Measurements from ENCODE around the gene GPNMB. TPM values are rescaled to one million over a fixed set of nuclear protein-coding genes. Genes with fewer than 3 reads are reported as not detected.

GPNMB gene
- total RNA-seq, 2 donors from 2014 or later = not detected

DNA sequence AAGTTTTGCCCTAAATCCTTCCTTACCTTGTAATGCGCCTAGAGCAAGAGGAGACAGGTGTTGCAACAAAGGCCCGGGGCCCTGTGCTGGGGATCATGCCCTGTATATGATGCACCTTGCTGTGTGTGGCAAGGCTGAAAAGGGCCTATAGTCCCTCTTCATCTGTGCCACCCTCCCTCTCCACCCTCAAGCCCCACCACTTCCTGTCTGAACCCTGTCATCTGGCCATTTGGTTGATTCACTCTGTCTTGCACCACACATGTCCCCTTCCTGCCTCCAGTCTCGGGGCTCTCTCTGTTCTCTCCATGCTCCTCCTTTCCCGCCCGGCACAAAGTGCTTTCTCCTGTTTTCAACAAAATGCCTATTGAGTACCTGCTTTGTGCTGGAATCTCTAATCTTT lies 41.0 kb downstream of the GPNMB start:
- ATAC-seq (peak; percentile 84 to 90), DNase-seq (ENCODE audit: low spot score) (no peak)
- H3K36me3 Mint-ChIP-seq = no peaks in the 10 kb centered on the region
- no peaks in the 10 kb centered on the region for H3K9me3 Mint-ChIP-seq
- peaks cover 6 to 7% of the 10 kb centered on the region in 2 donors for H3K4me1 Mint-ChIP-seq (ENCODE audit: low read depth in 2 of 2)
- H3K27ac Mint-ChIP-seq = no peak overlapping the region
- no peak overlapping the region for H3K4me3 Mint-ChIP-seq
- H3K27me3 Mint-ChIP-seq = no peaks in the 10 kb centered on the region

DNA sequence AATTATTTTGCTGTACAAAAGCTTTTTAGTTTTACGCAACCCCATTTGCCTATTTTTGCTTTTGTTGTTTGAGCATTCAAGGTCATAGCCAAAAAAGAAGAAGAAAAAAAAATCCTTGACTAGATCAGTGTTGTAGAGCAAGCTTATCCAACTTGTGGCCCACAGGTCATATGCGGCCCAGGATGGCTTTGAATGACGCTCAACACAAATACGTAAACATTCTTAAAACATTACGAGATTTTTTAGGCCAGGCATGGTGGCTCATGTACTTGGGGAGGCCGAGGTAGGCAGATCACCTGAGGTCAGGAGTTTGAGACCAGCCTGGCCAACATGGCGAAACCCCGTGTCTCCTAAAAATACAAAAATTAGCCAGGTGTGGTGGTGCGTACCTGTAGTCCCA lies 44.4 kb downstream of the GPNMB start:
- H3K27me3 Mint-ChIP-seq = no peaks in the 10 kb centered on the region
- no peaks in the 10 kb centered on the region for H3K36me3 Mint-ChIP-seq
- H3K4me1 Mint-ChIP-seq (ENCODE audit: low read depth in 2 of 2) = peaks cover 6 to 7% of the 10 kb centered on the region in 2 donors
- no peaks in the 10 kb centered on the region for H3K9me3 Mint-ChIP-seq
- ATAC-seq = no peak
- no peak overlapping the region for H3K27ac Mint-ChIP-seq
- no peak for DNase-seq (ENCODE audit: low spot score)
- no peak overlapping the region for H3K4me3 Mint-ChIP-seq

GRCh38 chr7:23291957-23292560 lies 45.5 kb downstream of the GPNMB start:
- DNase-seq (ENCODE audit: low spot score) = no peak
- H3K4me3 Mint-ChIP-seq = no peak overlapping the region

GRCh38 chr7:23292623-23293022 lies 46.0 kb downstream of the GPNMB start:
- Mint-ChIP-seq H3K4me1 (ENCODE audit: low read depth in 2 of 2) (peaks cover 4 to 7% of the 10 kb centered on the region in 2 donors), H3K27ac (no peak overlapping the region), H3K4me3 (no peak overlapping the region), H3K27me3 (no peaks in the 10 kb centered on the region), H3K9me3 (no peaks in the 10 kb centered on the region), H3K36me3 (no peaks in the 10 kb centered on the region)
- DNase-seq (ENCODE audit: low spot score) (no peak), ATAC-seq (no peak)

More at GRCh38 chr7:23291957-23292560, 45.5 kb downstream of the GPNMB start:
- Mint-ChIP-seq H3K9me3 (no peaks in the 10 kb centered on the region), H3K27ac (no peak overlapping the region), H3K36me3 (no peaks in the 10 kb centered on the region), H3K27me3 (no peaks in the 10 kb centered on the region), H3K4me1 (ENCODE audit: low read depth in 2 of 2) (peaks cover 6 to 7% of the 10 kb centered on the region in 2 donors)
- no peak for ATAC-seq

- Mint-ChIP-seq H3K27ac (no peak overlapping the region), H3K36me3 (no peaks in the 10 kb centered on the region), H3K9me3 (no peaks in the 10 kb centered on the region), H3K4me1 (ENCODE audit: low read depth in 2 of 2) (peaks cover 3 to 6% of the 10 kb centered on the region in 2 donors), H3K4me3 (no peak overlapping the region), H3K27me3 (no peaks in the 10 kb centered on the region)
- no peak for ATAC-seq
- no peak for DNase-seq (ENCODE audit: low spot score)
Measured at GRCh38 chr7:23293500-23294073, 47.0 kb downstream of the GPNMB start.

GRCh38 chr7:23294549-23295400 lies 48.2 kb downstream of the GPNMB start:
- H3K27me3 Mint-ChIP-seq = no peaks in the 10 kb centered on the region
- no peaks in the 10 kb centered on the region for H3K36me3 Mint-ChIP-seq
- no peak overlapping the region for H3K27ac Mint-ChIP-seq
- no peak overlapping the region for H3K4me3 Mint-ChIP-seq
- H3K4me1 Mint-ChIP-seq (ENCODE audit: low read depth in 2 of 2) = peaks cover 13 to 14% of the 10 kb centered on the region in 2 donors
- no peak for ATAC-seq
- no peak for DNase-seq (ENCODE audit: low spot score)
- H3K9me3 Mint-ChIP-seq = no peaks in the 10 kb centered on the region

- Mint-ChIP-seq H3K27me3 (no peaks in the 10 kb centered on the region), H3K27ac (no peak overlapping the region), H3K36me3 (no peaks in the 10 kb centered on the region), H3K9me3 (no peaks in the 10 kb centered on the region), H3K4me1 (ENCODE audit: low read depth in 2 of 2) (peaks cover 17 to 20% of the 10 kb centered on the region in 2 donors), H3K4me3 (no peak overlapping the region)
- DNase-seq (ENCODE audit: low spot score) (no peak), ATAC-seq (no peak)
Measured at GRCh38 chr7:23295401-23295697, 48.8 kb downstream of the GPNMB start.

GRCh38 chr7:23298141-23298881 lies 51.7 kb downstream of the GPNMB start:
- H3K9me3 Mint-ChIP-seq = no peaks in the 10 kb centered on the region
- ATAC-seq (no peak), DNase-seq (ENCODE audit: low spot score) (no peak)
- no peaks in the 10 kb centered on the region for H3K27me3 Mint-ChIP-seq
- H3K36me3 Mint-ChIP-seq = peaks cover 6% of the 10 kb centered on the region
- H3K27ac Mint-ChIP-seq = peak overlapping the region; percentile 82 to 91
- peaks cover 34 to 36% of the 10 kb centered on the region in 2 donors for H3K4me1 Mint-ChIP-seq (ENCODE audit: low read depth in 2 of 2)
- peak overlapping the region; percentile 83 for H3K4me3 Mint-ChIP-seq

GRCh38 chr7:23298885-23299769 lies 52.6 kb downstream of the GPNMB start, which contains the start of gene MALSU1:
TSS of gene MALSU1 (plus strand) at chr7:23299339. CDS start at chr7:23299353, 14 bp downstream.
- Mint-ChIP-seq H3K4me1 (ENCODE audit: low read depth in 2 of 2) (peaks cover 36 to 37% of the 10 kb centered on the region in 2 donors), H3K27ac (peak within 1 kb of the TSS; percentile 82 to 91), H3K4me3 (peak within 1 kb of the TSS; percentile 83), H3K36me3 (peaks cover 6% of the 10 kb centered on the region), H3K27me3 (no peaks in the 10 kb centered on the region), H3K9me3 (no peaks in the 10 kb centered on the region)
- ATAC-seq (peak; percentile 100), DNase-seq (ENCODE audit: low spot score) (peak; percentile 97)

DNA sequence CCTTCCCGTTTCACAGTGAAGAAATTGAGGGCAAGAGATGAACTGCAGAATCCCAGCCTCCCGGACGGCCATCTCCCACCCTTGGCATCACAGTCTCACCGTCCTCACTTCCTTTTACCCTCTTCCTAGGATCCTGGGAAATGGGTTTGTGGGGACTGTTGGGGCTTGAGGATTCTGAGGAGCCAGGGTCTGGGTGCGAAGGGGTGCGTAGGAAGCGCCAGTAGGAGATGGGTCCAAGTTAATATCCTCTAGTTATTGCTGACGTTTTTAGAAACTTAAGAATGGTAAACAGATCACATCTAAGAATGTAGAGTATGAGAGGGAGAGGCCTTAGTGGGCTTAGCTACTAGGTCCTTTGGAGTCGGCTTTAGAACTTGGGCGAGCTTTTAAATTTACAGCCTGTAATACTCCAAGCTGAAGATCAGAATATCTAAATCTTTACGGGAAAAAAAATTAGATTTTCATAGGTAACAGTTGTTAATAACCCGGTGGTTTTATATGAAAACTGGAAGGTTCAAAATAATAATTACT lies 53.3 kb downstream of the GPNMB start:
- no peak for DNase-seq (ENCODE audit: low spot score)
- ATAC-seq = no peak
- Mint-ChIP-seq H3K4me1 (ENCODE audit: low read depth in 2 of 2) (peaks cover 39 to 44% of the 10 kb centered on the region in 2 donors), H3K27me3 (no peaks in the 10 kb centered on the region), H3K4me3 (peak overlapping the region; percentile 83), H3K9me3 (no peaks in the 10 kb centered on the region), H3K27ac (peak overlapping the region; percentile 82 to 91), H3K36me3 (peaks cover 6% of the 10 kb centered on the region)

- ATAC-seq (peak in 1 of 2 donors; percentile 57), DNase-seq (ENCODE audit: low spot score) (no peak)
- Mint-ChIP-seq H3K4me3 (peak overlapping the region; percentile 24), H3K4me1 (ENCODE audit: low read depth in 2 of 2) (peaks cover 28 to 40% of the 10 kb centered on the region in 2 donors), H3K9me3 (no peaks in the 10 kb centered on the region), H3K36me3 (peaks cover 17% of the 10 kb centered on the region), H3K27ac (peak overlapping the region in 1 of 2 donors; percentile 29), H3K27me3 (no peaks in the 10 kb centered on the region)
Measured at GRCh38 chr7:23306936-23307521, 60.5 kb downstream of the GPNMB start.

GRCh38 chr7:23308754-23309153 lies 62.2 kb downstream of the GPNMB start:
- Mint-ChIP-seq H3K36me3 (peaks cover 12% of the 10 kb centered on the region), H3K4me3 (no peak overlapping the region), H3K27me3 (no peaks in the 10 kb centered on the region), H3K4me1 (ENCODE audit: low read depth in 2 of 2) (peaks cover 18 to 32% of the 10 kb centered on the region in 2 donors), H3K27ac (no peak overlapping the region), H3K9me3 (no peaks in the 10 kb centered on the region)
- DNase-seq (ENCODE audit: low spot score) (no peak), ATAC-seq (no peak)

All from natural killer cell treated with Interleukin-12 subunit alpha and Interleukin-12 subunit beta and Interleukin-15 and Interleukin-18, amount 100 ng/mL, for 72 hours (primary cell).